HepG2 (cell line): ENCODE results near the gene PCIF1. TPM values are rescaled to one million over a fixed set of nuclear protein-coding genes. Genes with fewer than 3 reads are reported as not detected.

Experiments used
- AKAP8 ChIP-seq: sonication (generic); formaldehyde crosslinking; IDR thresholded peaks from 2 replicates; pipeline ENCODE4 v1.5.1; 2020; ENCODE audit warnings: mild to moderate bottlenecking, missing genetic modification reagents
- BCL3 ChIP-seq: sonication (generic); formaldehyde crosslinking; IDR thresholded peaks from 2 replicates; pipeline ENCODE4 v1.5.1; 2020; ENCODE audit warnings: mild to moderate bottlenecking, missing genetic modification reagents, moderate library complexity
- CSRNP1 ChIP-seq: sonication (generic); formaldehyde crosslinking; IDR thresholded peaks from 2 replicates; pipeline ENCODE4 v1.8.1; 2023; ENCODE audit warnings: mild to moderate bottlenecking, missing genetic modification reagents
- DMTF1 ChIP-seq: sonication (generic); formaldehyde crosslinking; IDR thresholded peaks from 2 replicates; pipeline ENCODE4 v1.4.0; 2020; ENCODE audit warnings: mild to moderate bottlenecking, missing genetic modification reagents
- DNMT3B ChIP-seq: conservative IDR thresholded peaks from 2 replicates; pipeline ENCODE4 v1.6.1; 2016; ENCODE audit warnings: missing biosample characterization, control low read depth
- EZH2 ChIP-seq: conservative IDR thresholded peaks from 2 replicates; pipeline ENCODE4 v1.6.1; 2012; ENCODE audit warnings: mild to moderate bottlenecking, low read depth, low read length, moderate library complexity
- FOXP4 ChIP-seq: sonication (generic); formaldehyde crosslinking; IDR thresholded peaks from 2 replicates; pipeline ENCODE4 v1.4.0; 2020; ENCODE audit warnings: missing genetic modification reagents
- HNRNPUL1 ChIP-seq: fragments of 200-400 bp; formaldehyde crosslinking; IDR thresholded peaks from 2 replicates; pipeline ENCODE4 v1.6.1; 2017; ENCODE audit warnings: low read depth, mild to moderate bottlenecking, low read length, moderate library complexity
- JARID2 ChIP-seq: sonication (generic); formaldehyde crosslinking; IDR thresholded peaks from 2 replicates; pipeline ENCODE4 v1.8.1; 2023; ENCODE audit warnings: missing genetic modification reagents, inconsistent platforms; ENCODE audit not compliant: insufficient replicate concordance
- MXD4 ChIP-seq: IDR thresholded peaks from 2 replicates; pipeline ENCODE4 v1.6.1; 2016; ENCODE audit warnings: mild to moderate bottlenecking, missing biosample characterization, missing genetic modification reagents
- POLR2AphosphoS2 ChIP-seq: IDR thresholded peaks from 2 replicates; pipeline ENCODE4 v1.6.1; 2011; ENCODE audit warnings: low read depth, low read length, improper control_type of control experiment
- PRMT3 ChIP-seq: sonication (generic); formaldehyde crosslinking; IDR thresholded peaks from 2 replicates; pipeline ENCODE4 v1.8.1; 2022; ENCODE audit warnings: low read depth, mild to moderate bottlenecking, moderate library complexity, missing genetic modification reagents, borderline replicate concordance
- RCOR2 ChIP-seq: IDR thresholded peaks from 2 replicates; pipeline ENCODE4 v1.6.1; 2016; ENCODE audit warnings: missing biosample characterization, missing genetic modification reagents
- TFDP1 ChIP-seq: IDR thresholded peaks from 2 replicates; pipeline ENCODE4 v1.6.1; 2016; ENCODE audit warnings: missing compliant biosample characterization, missing genetic modification reagents, borderline replicate concordance
- ZNF18 ChIP-seq: sonication (generic); formaldehyde crosslinking; IDR thresholded peaks from 2 replicates; pipeline ENCODE4 v1.8.0; 2022; ENCODE audit warnings: mild to moderate bottlenecking, missing genetic modification reagents; ENCODE audit not compliant: insufficient replicate concordance
- ZNF383 ChIP-seq: sonication (generic); formaldehyde crosslinking; IDR thresholded peaks from 2 replicates; pipeline ENCODE4 v1.4.0; 2020; ENCODE audit warnings: missing genetic modification reagents, mild to moderate bottlenecking, borderline replicate concordance
- ZNF547 ChIP-seq: sonication (generic); formaldehyde crosslinking; IDR thresholded peaks from 2 replicates; pipeline ENCODE4 v1.5.1; 2020; ENCODE audit warnings: mild to moderate bottlenecking, missing genetic modification reagents
- ZNF792 ChIP-seq: IDR thresholded peaks from 2 replicates; pipeline ENCODE4 v1.6.1; 2016
- polyA plus RNA-seq, 8 experiments: library from polyadenylated mRNA; depleted of rRNA in 3 of 8; stranded (reverse) in 7 of 8; unstranded in 1 of 8; fragments of >200 nt; fragmentation: Illumina TruSeq in 4 of 8; extraction: Trizol in 4 of 8; gene quantifications; 2 replicates each; pipeline versions ENCODE4 v1.2.1 to v1.2.3, GENCODE V29; 2011 to 2016; ENCODE audit warnings: low read depth in 4 of 8, missing spikeins in 1 of 8, mixed read lengths in 1 of 8; ENCODE audit not compliant: insufficient read depth in 1 of 8
- total RNA-seq, 5 experiments: library from RNA; depleted of rRNA; stranded (reverse); fragments of >200 nt; fragmentation: Illumina TruSeq; extraction: Trizol; gene quantifications; 2 replicates each; pipeline ENCODE4 v1.2.3, GENCODE V29; 2016; ENCODE audit warnings: low read depth in 1 of 5

Gene PCIF1
- total and polyA plus RNA-seq, 2 of the 13 experiments (the other 11 are each of a cell fraction or from before 2014, with no cell fraction given), result 20.9 to 24.4 TPM

GRCh38 chr20:45890077-45890984, 44.2 kb upstream of the PCIF1 start (continued):
- TF ChIP-seq TFDP1 (CRISPR knock-in tag), result peak; percentile 90
- TF ChIP-seq FOXP4 (CRISPR knock-in tag), result peak; percentile 30; the same call in 1 of the 2 replicates
- peak; percentile 45; the same call in 1 of the 2 replicates for TF ChIP-seq RCOR2 (CRISPR knock-in tag)
- TF ChIP-seq DMTF1 (CRISPR knock-in tag), result no peak
- peak; percentile 90 for TF ChIP-seq BCL3 (CRISPR knock-in tag)
- TF ChIP-seq JARID2 (CRISPR knock-in tag), result no peak
- TF ChIP-seq AKAP8 (CRISPR knock-in tag), result no peak
- TF ChIP-seq PRMT3 (CRISPR knock-in tag), result no peak
- TF ChIP-seq CSRNP1 (CRISPR knock-in tag), result no peak
- TF ChIP-seq HNRNPUL1, result no peak
- peak; percentile 95 for TF ChIP-seq MXD4 (CRISPR knock-in tag)
- TF ChIP-seq EZH2, result no peak
- TF ChIP-seq POLR2AphosphoS2, result no peak
- TF ChIP-seq ZNF383, result no peak
- TF ChIP-seq ZNF547 (CRISPR knock-in tag), result peak; percentile 79; the same call in 1 of the 2 replicates
- no peak for TF ChIP-seq ZNF18 (CRISPR knock-in tag)
- peak; percentile 93 for TF ChIP-seq ZNF792 (CRISPR knock-in tag)
- TF ChIP-seq DNMT3B (CRISPR knock-in tag), result peak; percentile 46
